ENCODE data around the gene CHCHD10.

DNA sequence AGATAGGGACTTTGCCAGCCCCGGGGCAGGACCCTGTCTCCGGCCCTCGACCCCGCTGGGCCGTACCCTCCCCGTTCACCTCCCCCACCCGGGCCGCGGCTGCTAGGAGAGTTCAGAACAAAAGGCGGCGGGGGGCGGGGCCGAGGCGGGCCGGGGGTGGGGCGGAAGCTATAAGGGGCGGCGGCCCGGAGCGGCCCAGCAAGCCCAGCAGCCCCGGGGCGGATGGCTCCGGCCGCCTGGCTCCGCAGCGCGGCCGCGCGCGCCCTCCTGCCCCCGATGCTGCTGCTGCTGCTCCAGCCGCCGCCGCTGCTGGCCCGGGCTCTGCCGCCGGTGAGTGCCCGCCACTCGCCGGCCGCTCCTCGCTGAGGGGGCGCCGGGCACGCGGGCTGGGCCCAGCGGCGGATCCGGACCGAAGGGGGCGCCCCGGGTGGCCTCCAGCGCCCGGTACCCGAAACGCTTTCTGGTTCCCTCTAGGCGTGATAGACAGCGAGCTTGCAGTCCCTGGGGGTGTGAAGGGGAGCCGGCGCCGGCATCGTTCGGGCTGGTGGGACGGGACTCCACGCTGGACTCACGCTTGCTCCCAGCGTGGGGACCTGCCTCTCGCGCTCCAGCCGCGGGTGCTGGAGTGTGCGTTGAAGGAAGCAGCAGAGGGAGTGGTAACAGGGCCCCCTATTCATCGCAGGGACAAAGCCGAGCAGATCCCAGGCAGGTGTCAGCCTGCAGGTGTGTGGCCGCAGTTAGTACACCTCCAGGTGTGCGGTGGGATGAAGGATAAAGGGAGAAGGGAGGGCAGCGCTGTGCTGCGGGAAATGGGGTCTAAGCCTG lies 5.1 kb upstream of the CHCHD10 start, which contains the start of gene MMP11:
- TF ChIP-seq, protein P1, sequence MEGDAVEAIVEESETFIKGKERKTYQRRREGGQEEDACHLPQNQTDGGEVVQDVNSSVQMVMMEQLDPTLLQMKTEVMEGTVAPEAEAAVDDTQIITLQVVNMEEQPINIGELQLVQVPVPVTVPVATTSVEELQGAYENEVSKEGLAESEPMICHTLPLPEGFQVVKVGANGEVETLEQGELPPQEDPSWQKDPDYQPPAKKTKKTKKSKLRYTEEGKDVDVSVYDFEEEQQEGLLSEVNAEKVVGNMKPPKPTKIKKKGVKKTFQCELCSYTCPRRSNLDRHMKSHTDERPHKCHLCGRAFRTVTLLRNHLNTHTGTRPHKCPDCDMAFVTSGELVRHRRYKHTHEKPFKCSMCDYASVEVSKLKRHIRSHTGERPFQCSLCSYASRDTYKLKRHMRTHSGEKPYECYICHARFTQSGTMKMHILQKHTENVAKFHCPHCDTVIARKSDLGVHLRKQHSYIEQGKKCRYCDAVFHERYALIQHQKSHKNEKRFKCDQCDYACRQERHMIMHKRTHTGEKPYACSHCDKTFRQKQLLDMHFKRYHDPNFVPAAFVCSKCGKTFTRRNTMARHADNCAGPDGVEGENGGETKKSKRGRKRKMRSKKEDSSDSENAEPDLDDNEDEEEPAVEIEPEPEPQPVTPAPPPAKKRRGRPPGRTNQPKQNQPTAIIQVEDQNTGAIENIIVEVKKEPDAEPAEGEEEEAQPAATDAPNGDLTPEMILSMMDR (conservative IDR thresholded peaks at IDR 0.05; ENCODE audit: low read depth, low read length): no peak
- no peak for TF ChIP-seq EZH2 (IDR thresholded peaks at IDR 0.05; ENCODE audit: borderline replicate concordance, low read depth, low read length, poor library complexity, severe bottlenecking)
